Astrocyte of the spinal cord (primary cell): ENCODE results near the gene TBPL1.

Experiments used
- DNase-seq: peaks from one replicate; pipeline ENCODE4 v3.0.0; 2011; ENCODE audit warnings: low read depth, low spot score
- H3K4me3 ChIP-seq: 2 replicates; pipeline ENCODE4 v1.5.1; 2011; ENCODE audit warnings: low read depth, mild to moderate bottlenecking, low read length, moderate library complexity
- CTCF ChIP-seq: IDR thresholded peaks from 2 replicates; pipeline ENCODE4 v1.5.1; 2012; ENCODE audit warnings: low read depth, mild to moderate bottlenecking, low read length, inconsistent platforms
- in situ Hi-C: cut with HindIII; loops from 2 replicates; pipeline ENCODE4 v1.10.0; 2017; ENCODE audit warnings: low sequenced_read_pairs

The TBPL1 gene

GRCh38 chr6:133958791-133959190 is 5.8 kb downstream of the TBPL1 start:
- in situ Hi-C loops = no loop called here
- TF ChIP-seq CTCF = no peak
- no peak for DNase-seq
- H3K4me3 ChIP-seq = no peak overlapping the region

GRCh38 chr6:133959667-133960368 is 6.8 kb downstream of the TBPL1 start:
- no peak overlapping the region for H3K4me3 ChIP-seq
- in situ Hi-C loops = no loop called here
- TF ChIP-seq CTCF = no peak
- no peak for DNase-seq

GRCh38 chr6:133961831-133962230 is 8.8 kb downstream of the TBPL1 start:
- in situ Hi-C loops = no loop called here
- H3K4me3 ChIP-seq = no peak overlapping the region
- DNase-seq = peak; percentile 36
- no peak for TF ChIP-seq CTCF

GRCh38 chr6:133964052-133964451 is 11.0 kb downstream of the TBPL1 start:
- no peak for TF ChIP-seq CTCF
- DNase-seq = peak; percentile 92
- H3K4me3 ChIP-seq = no peak overlapping the region
- in situ Hi-C loops = no loop called here

GRCh38 chr6:133964702-133965101 is 11.7 kb downstream of the TBPL1 start:
- in situ Hi-C loops = no loop called here
- no peak overlapping the region for H3K4me3 ChIP-seq
- no peak for DNase-seq
- no peak for TF ChIP-seq CTCF

- in situ Hi-C loops = no loop called here
- no peak overlapping the region for H3K4me3 ChIP-seq
- no peak for TF ChIP-seq CTCF
- no peak for DNase-seq
Measured at GRCh38 chr6:133965817-133966360, 12.9 kb downstream of the TBPL1 start.
